Left lung (tissue), 10 donors: ENCODE data around the gene TCF7. TPM values are rescaled to one million over a fixed set of nuclear protein-coding genes. Genes with fewer than 3 reads are reported as not detected.

Experiments used
- ATAC-seq: fragments of 200-7000 bp; cut with Tn5 transposase; one replicate; pipeline ENCODE4 v1.9.1; 2020; ENCODE audit warnings: moderate library complexity
- DNase-seq, 4 donors: peaks; one replicate each; pipeline ENCODE4 v3.0.0-alpha.2; 2013 to 2020
- H3K27ac ChIP-seq, 2 donors: fragments of 200-600 bp; sonication (generic) in 1 of 2; one replicate each; pipeline versions ENCODE4 v1.5.0 to v1.8.0; 2020 to 2021
- H3K27me3 ChIP-seq, 2 donors: fragments of 200-600 bp; sonication (generic) in 1 of 2; one replicate each; pipeline versions ENCODE4 v1.5.0 to v1.8.0; 2020 to 2021
- H3K36me3 ChIP-seq, 2 donors: fragments of 200-600 bp; sonication (generic) in 1 of 2; one replicate each; pipeline versions ENCODE4 v1.5.0 to v1.8.0; 2020 to 2021
- H3K4me1 ChIP-seq, 2 donors: fragments of 200-600 bp; one replicate each; pipeline ENCODE4 v1.8.0; 2021
- H3K4me3 ChIP-seq, 2 donors: fragments of 200-600 bp; sonication (generic) in 1 of 2; one replicate each; pipeline versions ENCODE4 v1.5.0 to v1.8.0; 2020 to 2021; ENCODE audit warnings: mild to moderate bottlenecking in 1 of 2
- H3K9me3 ChIP-seq, 2 donors: fragments of 200-600 bp; sonication (generic) in 1 of 2; one replicate each; pipeline versions ENCODE4 v1.5.0 to v1.8.0; 2020 to 2021
- CTCF ChIP-seq, 2 donors: fragments of 200-600 bp; sonication (generic) in 1 of 2; IDR thresholded peaks; one replicate each; pipeline versions ENCODE4 v1.5.0 to v1.8.0; 2021; ENCODE audit warnings: antibody characterized with exemption in 2 of 2
- intact Hi-C, 2 donors: fragments of 100-400 bp; cut with DNase I; formaldehyde crosslinking; loops; one replicate each; pipeline versions ENCODE4 v1.11.2 to v1.14.2; 2022
- polyA plus RNA-seq, 6 donors: library from polyadenylated mRNA; unstranded; fragments of 120-200 nt; gene quantifications; one replicate each; pipeline ENCODE4 v1.2.1, GENCODE V29; 2013; ENCODE audit not compliant: insufficient read length in 6 of 6
- total RNA-seq, 2 donors: library from RNA; stranded (reverse); fragmentation: NEBNext Ultra II Directional; extraction: Animal tissue kit (Norgen Biotek cat#: 25700); gene quantifications; one replicate each; pipeline ENCODE4 v1.2.1, GENCODE V29; 2021
- donor health status: DM: no; HTN: yes; CAD: no.
- donor health status: DM: no; HTN: no; CAD: no.

TCF7 gene
- total and polyA plus RNA-seq, 8 donors, result 4.8 to 18.8 (median 17.4) TPM

DNA sequence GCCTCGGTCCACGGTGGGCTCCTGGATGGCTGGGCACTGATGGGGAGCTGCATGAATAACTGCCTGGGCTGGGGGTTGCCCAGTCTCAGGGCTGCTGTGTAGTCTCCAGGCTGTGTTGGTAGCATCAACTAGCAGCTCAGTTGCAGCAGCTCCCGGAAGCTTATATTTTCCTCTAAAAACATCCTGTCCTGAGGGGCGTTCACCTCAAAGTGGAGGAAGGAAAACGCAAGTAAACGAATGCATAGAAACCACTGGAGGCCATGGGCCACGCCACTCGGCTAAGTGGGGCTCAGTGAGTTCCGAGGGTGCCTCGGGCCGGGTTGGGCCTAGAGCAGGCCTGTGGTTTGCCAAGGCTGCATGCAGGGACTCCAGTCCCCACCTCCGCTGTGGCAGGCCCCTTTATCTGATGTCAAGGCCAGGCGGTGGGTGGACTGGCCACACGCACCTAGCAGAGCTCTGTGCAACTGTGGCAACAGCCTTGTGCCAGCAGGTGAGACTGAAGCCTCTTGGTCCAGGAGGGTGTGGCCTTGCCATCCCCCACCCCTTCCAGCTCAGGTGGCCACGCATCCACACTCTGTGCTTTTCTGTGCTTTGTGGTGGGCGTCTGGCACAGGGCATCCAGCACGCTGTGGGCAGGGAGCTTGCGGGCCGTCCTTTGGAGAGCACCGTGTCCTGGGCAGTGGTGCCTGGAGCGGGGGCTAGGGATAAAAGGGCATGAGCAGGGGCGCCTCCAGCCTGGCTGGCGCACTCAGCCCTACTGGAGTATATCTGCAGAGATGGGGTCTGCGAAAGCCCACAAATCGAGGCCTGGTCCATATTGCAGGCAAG is 15.1 kb downstream of the TCF7 start:
- intact Hi-C loops, result no loop called here
- no peak overlapping the region for H3K4me3 ChIP-seq
- TF ChIP-seq CTCF (IDR thresholded peaks at IDR 0.05), result no peak
- H3K4me1 ChIP-seq, result peaks cover 9 to 39% of the 10 kb centered on the region in 2 donors
- H3K36me3 ChIP-seq, result peaks cover 0 to 26% of the 10 kb centered on the region in 2 donors
- H3K9me3 ChIP-seq, result no peaks in the 10 kb centered on the region
- H3K27ac ChIP-seq, result peak overlapping the region in 1 of 2 donors; percentile 53
- ATAC-seq (no peak), DNase-seq (no peak)
- no peaks in the 10 kb centered on the region for H3K27me3 ChIP-seq

- H3K4me3 ChIP-seq, result no peak overlapping the region
- TF ChIP-seq CTCF (IDR thresholded peaks at IDR 0.05), result no peak
- H3K4me1 ChIP-seq, result peaks cover 7 to 36% of the 10 kb centered on the region in 2 donors
- H3K9me3 ChIP-seq, result no peaks in the 10 kb centered on the region
- peak overlapping the region in 1 of 2 donors; percentile 53 for H3K27ac ChIP-seq
- H3K36me3 ChIP-seq, result peaks cover 0 to 33% of the 10 kb centered on the region in 2 donors
- ATAC-seq (no peak), DNase-seq (no peak)
- no peaks in the 10 kb centered on the region for H3K27me3 ChIP-seq
- intact Hi-C loops, result no loop called here
These were observed 15.9 kb downstream of the TCF7 start for GRCh38 chr5:134130239-134130945.

GRCh38 chr5:134131165-134131564 is 16.7 kb downstream of the TCF7 start:
- intact Hi-C loops, result no loop called here
- Histone ChIP-seq H3K27ac (peak overlapping the region in 1 of 2 donors; percentile 53), H3K9me3 (no peaks in the 10 kb centered on the region), H3K4me3 (no peak overlapping the region), H3K36me3 (peaks cover 0 to 41% of the 10 kb centered on the region in 2 donors), H3K27me3 (no peaks in the 10 kb centered on the region), H3K4me1 (peaks cover 0 to 28% of the 10 kb centered on the region in 2 donors)
- DNase-seq, result no peak
- no peak for ATAC-seq
- TF ChIP-seq CTCF (IDR thresholded peaks at IDR 0.05), result no peak

DNA sequence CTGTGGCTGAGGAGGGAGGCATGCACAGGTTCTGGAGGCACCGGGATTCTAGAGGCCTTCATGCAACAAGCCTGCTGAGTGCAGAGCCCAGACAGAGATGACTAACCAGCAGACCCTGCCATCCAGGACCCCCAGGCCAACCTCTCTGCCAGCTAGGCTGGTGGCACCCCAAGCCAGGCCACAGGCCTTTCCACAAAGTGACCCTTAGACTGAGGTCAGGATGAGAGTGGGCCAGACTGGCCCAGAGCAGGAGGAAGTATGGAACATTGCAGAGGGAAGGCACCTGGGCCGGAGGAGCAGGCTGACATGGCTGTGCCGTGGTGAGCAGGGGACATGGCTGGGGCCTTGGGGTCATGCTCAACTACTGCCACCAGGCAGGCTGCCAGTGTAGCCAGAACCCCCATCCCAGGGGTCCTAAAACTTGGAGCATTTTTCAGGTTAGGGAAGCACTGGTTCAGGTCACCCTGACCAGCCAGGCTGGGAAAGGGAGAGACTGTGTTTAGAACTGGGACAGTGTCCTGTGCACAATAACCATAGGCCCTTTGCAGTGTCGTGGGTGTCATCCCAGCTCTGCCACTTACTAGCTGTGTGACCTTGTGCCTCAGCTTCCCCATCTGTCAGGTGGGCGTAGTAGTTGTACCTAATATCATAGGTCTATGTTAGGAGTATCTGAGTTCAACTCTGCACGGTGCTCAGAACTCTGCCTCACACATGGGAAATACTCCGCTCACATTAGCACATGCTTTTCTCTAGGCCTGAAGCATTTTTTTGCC is 17.3 kb downstream of the TCF7 start:
- no peaks in the 10 kb centered on the region for H3K9me3 ChIP-seq
- peaks cover 0 to 47% of the 10 kb centered on the region in 2 donors for H3K36me3 ChIP-seq
- intact Hi-C loops, result no loop called here
- TF ChIP-seq CTCF (IDR thresholded peaks at IDR 0.05), result no peak
- H3K4me3 ChIP-seq, result no peak overlapping the region
- peak overlapping the region in 1 of 2 donors; percentile 53 for H3K27ac ChIP-seq
- ATAC-seq (no peak), DNase-seq (no peak)
- peaks cover 0 to 30% of the 10 kb centered on the region in 2 donors for H3K4me1 ChIP-seq
- no peaks in the 10 kb centered on the region for H3K27me3 ChIP-seq
